CD1c-positive myeloid dendritic cell (primary cell): ENCODE results near the gene NSD1.
"Not testable (repeated sequence)": the region's sequence is repeated elsewhere in the genome, so short reads cannot be mapped to it uniquely, and the experiment has no call there.

ENCODE experiments used
- DNase-seq: peaks from one replicate; pipeline ENCODE4 v3.0.0-alpha.2; 2016; ENCODE audit errors: extremely low spot score

The NSD1 gene

GRCh38 chr5:177130211-177131018 lies 3.2 kb upstream of the NSD1 start:
- DNase-seq = no peak

DNA sequence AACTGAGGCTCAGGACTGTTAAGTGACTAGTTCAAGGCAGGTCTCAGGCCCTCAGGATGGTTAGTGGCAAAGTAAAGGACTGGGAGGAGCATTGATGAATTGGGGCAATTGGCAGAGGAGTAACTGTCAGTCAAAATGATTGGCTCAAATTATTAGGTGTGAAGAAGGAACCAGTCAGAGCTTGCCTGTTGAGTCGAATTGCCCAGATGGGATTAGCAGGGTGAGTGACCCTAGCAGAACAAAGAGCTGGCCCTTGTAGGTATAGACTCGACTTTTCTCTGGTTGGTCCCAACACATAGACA lies 2.6 kb upstream of the NSD1 start:
- DNase-seq = no peak

GRCh38 chr5:177131352-177132135 lies 2.0 kb upstream of the NSD1 start:
- no peak for DNase-seq

GRCh38 chr5:177132136-177133095 lies 1.2 kb upstream of the NSD1 start:
- peak; percentile 24 for DNase-seq

- peak; percentile 68 for DNase-seq
Measured at GRCh38 chr5:177133853-177134696, 502 bp downstream of the NSD1 start.

GRCh38 chr5:177134697-177135225 lies 1.2 kb downstream of the NSD1 start:
- no peak for DNase-seq

DNA sequence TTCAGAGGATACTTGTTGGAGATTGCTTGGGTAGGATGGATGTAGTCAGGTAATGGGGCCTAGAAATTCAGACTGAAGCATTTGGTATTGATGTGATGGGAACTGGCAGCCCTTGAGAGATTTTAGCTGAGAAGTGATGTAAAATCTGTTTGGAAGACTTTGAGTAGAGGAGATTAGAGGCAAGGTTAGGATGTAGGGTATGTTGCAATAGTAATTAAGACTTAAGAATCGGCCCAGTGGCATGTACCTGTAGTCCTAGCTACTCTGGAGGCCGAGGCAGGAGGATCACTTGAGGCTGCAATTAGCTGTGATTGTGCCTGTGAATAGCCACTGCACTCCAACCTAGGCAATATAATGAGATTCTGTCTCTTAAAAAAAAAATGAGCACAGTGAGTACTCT lies 6.7 kb downstream of the NSD1 start:
- no peak for DNase-seq

GRCh38 chr5:177141496-177141895 lies 7.9 kb downstream of the NSD1 start:
- no peak for DNase-seq

- no peak for DNase-seq
Measured at GRCh38 chr5:177142098-177142611, 8.6 kb downstream of the NSD1 start.

DNA sequence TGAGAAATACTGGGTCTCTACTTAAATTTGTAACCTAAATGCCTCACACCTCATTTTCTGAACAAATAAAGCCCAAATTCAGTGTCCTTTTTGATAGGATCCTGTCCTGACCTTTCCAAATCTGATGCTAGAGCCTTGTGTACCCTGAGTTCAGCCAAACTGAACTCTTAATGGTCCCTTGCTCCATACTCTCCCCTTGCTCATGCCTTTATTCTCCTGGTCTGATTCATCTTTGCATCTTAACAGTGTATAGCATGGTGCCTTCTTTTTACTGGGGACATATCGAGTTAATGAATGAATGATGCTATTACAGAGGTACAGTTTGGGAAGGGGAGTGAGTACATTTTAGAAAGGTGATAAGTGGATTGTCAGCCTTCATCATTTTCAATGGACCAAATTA lies 9.2 kb downstream of the NSD1 start:
- DNase-seq = no peak

DNA sequence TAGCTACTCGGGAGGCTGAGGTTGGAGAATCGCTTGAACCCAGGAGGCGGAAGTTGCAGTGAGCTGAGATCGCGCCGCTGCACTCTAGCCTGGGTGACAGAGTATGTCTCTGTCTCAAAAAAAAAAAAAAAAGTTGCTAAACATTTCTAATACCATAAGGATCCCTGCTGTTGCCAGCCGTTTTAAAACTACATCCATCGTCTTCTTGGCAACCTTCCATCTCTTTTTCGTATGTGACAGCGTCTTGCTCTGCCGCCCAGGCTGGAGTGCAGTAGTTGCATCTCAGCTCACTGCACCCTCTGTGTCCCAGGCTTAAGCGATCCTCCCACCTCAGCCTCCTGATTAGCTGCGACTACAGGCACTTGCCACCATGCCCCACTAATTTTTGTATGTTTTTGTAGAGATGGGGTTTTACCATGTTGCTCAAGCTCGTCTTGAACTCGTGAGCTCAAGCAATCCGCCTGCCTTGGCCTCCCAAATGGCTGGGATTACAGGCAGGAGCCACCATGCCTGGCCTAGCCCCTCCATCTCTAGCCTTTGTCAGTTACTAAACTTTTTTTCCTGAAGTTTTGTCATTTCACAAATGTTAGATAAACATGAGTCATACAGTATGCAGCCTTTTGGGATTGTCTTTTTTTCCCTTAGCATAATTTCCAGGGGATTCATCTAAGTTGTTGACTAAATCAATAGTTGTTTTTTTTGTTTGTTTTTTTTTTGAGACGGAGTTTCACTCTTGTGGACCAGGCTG lies 13.5 kb downstream of the NSD1 start:
- DNase-seq = no peak

DNA sequence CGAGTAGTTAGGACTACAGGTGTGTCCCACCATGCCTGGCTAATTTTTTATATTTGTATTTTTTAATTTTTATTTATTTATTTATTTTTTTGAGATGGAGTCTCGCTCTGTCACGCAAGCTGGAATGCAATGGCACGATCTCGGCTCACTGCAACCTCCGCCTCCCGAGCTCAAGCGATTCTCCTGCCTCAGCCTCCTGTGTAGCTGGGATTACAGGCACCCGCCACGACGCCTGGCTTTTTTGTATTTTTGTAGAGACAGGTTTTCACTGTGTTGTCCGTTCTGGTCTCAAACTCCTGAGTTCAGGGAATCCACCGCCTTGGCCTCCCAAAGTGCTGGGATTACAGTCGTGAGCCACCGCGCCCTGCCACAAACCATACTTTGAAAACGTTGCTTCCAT lies 16.5 kb downstream of the NSD1 start:
- DNase-seq = not testable (repeated sequence)

DNA sequence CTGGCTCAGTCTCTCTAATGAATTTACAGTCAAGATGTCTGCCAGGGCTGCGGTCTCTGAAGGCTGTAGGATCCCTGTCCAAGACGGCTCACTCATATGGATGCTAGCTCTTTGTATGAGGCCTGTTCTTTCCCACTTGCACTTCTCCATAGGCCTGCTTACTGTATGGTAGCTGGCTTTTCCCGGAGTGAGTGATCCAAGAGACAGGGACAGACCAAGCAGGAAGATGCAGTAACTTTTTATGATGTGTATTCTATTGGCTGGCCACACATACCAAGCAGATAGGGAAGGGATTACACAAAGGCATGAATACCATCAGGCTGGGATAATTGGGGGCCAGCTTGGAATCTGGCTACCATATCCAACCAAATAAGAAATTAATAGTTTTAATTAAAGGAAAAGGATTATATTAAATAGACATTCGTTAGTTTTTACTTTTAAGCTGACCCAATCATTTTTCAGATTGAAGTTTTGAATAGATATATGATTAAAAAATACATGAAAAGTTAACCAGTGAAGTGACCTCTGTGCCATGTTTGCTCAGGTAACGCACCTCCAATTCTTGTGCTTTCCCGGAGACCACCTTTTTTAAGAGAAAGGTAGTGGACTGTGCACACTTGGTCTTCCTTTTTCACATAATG lies 20.6 kb downstream of the NSD1 start:
- DNase-seq = no peak

GRCh38 chr5:177162379-177162778 lies 28.8 kb downstream of the NSD1 start:
- DNase-seq = no peak

DNA sequence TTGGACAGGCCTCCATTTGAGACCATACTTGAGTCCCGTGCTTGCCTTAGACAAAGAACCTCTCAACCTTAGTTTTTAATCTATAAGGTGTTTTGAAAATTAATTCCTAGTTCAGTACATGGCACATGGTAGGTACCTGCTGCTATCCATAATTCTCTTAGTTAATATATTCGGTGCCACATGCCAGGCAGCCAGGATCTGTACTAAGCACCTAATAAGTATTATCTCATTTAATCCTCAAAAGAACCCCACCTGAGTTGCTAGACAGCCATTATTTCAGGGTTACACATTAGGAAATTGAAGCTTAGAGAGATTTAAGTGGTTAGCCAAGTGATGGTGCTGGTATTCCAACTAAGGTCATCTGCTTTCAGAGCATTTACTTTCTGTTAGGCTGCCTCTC lies 29.9 kb downstream of the NSD1 start:
- no peak for DNase-seq

- no peak for DNase-seq
Measured at GRCh38 chr5:177169271-177169670, 35.7 kb downstream of the NSD1 start.

GRCh38 chr5:177171961-177172360 lies 38.4 kb downstream of the NSD1 start:
- DNase-seq = no peak

GRCh38 chr5:177175336-177175735 lies 41.8 kb downstream of the NSD1 start:
- DNase-seq = no peak

DNA sequence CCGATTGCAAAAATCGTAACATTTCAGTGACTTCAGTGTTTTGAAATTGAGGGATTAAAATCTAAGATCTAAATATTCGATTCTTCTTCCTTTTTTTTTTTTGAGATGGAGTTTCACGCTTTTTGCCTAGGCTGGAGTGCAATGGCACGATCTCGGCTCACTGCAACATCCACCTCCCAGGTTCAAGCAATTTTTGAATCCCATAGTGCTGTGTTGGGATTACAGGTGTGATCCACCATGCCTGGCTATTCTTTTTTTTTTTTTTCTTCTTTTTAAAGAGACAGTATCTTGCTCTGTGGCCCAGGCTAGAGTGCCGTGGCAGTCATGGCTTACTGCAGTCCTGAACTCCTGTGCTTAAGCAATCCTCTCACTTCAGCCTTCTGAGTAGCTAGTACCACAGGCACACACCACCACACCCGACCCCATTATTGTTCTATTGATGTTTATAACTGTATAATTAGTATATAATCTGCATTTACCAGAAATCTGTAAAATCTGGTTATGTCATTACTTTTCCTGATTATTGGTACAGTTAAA lies 42.7 kb downstream of the NSD1 start:
- DNase-seq = no peak
